ENCODE data around the gene ATF7.
"Not testable (repeated sequence)": the region's sequence is repeated elsewhere in the genome, so short reads cannot be mapped to it uniquely, and the experiment has no call there.

ATF7 gene

DNA sequence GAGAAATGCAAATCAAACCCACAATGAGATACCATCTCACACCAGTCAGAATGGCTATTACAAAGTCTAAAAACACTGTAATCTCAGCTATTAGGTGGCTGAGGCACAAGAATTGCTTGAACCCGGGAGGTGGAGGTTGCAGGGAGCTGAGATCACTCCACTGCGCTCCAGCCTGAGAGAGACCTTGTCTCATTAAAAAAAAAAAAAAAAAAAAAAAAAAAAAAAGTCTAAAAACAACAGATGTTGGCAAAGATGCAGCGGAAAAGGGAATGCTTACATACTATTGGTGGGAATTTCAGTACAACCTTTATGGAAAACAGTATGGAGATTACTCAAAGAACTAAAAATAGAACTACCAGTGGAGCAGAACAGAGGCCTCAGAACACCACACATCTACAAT, 19.0 kb upstream of the ATF7 start:
- no peak for DNase-seq (ENCODE audit: extremely low read depth, low read depth)
- TF ChIP-seq, protein P1, sequence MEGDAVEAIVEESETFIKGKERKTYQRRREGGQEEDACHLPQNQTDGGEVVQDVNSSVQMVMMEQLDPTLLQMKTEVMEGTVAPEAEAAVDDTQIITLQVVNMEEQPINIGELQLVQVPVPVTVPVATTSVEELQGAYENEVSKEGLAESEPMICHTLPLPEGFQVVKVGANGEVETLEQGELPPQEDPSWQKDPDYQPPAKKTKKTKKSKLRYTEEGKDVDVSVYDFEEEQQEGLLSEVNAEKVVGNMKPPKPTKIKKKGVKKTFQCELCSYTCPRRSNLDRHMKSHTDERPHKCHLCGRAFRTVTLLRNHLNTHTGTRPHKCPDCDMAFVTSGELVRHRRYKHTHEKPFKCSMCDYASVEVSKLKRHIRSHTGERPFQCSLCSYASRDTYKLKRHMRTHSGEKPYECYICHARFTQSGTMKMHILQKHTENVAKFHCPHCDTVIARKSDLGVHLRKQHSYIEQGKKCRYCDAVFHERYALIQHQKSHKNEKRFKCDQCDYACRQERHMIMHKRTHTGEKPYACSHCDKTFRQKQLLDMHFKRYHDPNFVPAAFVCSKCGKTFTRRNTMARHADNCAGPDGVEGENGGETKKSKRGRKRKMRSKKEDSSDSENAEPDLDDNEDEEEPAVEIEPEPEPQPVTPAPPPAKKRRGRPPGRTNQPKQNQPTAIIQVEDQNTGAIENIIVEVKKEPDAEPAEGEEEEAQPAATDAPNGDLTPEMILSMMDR (IDR thresholded peaks at IDR 0.05; ENCODE audit: low read depth, low read length), result no peak

DNA sequence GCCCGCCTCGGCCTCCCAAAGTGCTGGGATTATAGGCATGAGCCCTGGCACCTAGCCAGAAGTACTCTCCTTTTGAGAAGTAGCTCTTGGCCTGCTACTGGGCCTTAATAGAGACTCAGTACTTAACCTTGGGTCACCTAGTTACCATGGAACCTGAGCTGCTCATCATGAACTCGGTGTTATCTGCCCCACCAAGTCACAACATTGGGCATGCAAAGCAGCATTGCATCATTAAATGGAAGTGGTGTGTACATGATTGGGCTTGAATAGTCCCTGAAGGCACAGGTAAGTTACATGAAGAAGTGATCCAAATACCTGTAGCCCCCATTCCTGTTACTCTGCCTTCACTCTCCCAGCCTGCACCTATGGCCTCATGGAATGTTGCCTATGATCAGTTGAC, 18.0 kb upstream of the ATF7 start:
- no peak for DNase-seq (ENCODE audit: extremely low read depth, low read depth)
- TF ChIP-seq, protein P1 (IDR thresholded peaks at IDR 0.05; ENCODE audit: low read depth, low read length), result no peak

DNA sequence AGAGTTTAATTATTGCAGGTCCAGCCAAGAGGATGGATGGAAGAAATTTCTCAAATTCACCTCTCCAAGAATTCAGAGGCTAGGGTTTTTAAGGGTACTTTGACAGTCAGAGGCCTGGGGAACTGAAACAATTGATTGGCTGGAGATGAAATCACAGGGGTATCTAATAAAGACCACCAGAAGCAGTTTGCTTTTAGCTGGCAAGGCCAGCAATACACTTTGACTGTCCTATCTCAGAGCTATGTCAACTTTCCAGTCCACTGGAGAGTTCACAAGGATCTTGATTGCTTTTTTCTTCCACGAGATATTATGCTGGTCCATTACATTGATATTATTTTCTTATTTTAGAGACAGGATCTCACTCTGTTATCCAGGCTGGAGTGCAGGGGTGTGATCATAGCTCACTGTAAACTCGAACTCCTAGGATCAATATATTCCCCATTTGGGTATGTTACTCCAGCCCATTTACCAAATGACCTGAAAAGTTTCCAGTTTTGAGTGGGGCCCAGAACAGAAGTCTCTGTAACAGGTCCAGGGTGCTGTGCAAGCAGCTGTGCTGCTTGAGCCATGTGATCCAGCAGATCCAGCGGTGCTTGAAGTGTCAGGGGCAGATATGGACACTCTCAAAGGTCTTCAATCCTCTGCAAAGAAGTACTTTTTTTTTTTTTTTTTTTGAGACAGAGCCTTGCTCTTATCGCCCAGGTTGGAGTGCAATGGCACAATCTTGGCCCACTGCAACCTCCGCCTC, 17.2 kb upstream of the ATF7 start:
- TF ChIP-seq, protein P1 (IDR thresholded peaks at IDR 0.05; ENCODE audit: low read depth, low read length), result no peak
- DNase-seq (ENCODE audit: extremely low read depth, low read depth), result no peak

DNA sequence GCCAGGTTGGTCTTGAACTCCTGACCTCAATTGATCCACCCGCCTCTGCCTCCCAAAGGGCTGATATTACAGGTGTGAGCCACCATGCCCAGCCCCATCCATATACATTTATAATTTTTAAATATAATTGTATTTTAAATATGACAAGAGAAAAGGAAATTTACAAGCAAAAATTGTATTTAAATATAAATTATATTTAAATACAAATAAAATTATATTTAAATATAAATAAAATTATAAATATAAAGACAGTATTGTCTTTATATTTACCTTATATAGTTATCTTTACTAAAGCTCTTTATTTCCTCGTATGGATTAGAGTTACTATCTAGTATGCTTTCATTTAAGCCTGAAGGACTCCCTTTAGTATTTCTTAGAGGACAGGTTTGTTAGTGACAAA, 11.9 kb upstream of the ATF7 start:
- TF ChIP-seq, protein P1 (IDR thresholded peaks at IDR 0.05; ENCODE audit: low read depth, low read length), result no peak
- no peak for DNase-seq (ENCODE audit: extremely low read depth, low read depth)

DNA sequence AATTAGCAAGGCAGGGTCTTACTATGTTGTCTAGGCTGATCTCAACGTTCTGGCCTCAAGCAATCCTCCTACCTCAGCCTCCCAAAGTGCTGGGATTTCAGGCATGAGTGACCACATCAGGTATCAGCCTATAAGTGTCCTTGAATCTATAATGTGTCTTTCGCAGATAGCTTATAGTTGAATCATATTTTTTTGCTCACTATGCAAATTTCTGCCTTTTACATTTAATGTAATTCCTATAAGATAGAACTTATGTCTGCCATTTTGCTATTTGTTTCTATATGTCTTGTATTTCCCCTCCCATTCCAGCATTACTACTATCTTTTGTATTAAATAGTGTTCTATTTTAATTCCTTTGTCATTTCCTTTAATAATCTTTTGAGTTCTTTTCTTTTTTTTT, 10.5 kb upstream of the ATF7 start:
- DNase-seq (ENCODE audit: extremely low read depth, low read depth), result no peak

DNA sequence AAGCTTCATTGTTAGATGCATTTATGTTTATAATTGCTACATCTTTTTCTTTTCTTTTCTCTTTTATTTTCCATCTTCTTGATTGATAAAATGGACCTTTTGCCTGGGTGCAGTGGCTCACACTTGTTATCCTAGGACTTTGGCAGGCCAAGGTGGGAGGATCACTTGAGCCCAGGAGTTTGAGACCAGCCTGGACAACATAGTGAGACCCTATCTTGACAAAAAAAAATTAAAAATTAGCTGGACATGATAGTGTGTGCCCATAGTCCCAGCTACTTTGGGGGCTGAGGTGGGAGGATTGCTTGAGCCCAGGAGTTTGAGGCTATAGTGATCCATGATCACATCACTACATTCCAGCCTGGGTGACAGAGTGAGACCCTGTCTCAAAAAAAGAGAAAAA, 9.5 kb upstream of the ATF7 start:
- not testable (repeated sequence) for DNase-seq (ENCODE audit: extremely low read depth, low read depth)

More for the DNA sequence above, 10.5 kb upstream of the ATF7 start:
- TF ChIP-seq, protein P1 (IDR thresholded peaks at IDR 0.05; ENCODE audit: low read depth, low read length), result no peak

DNA sequence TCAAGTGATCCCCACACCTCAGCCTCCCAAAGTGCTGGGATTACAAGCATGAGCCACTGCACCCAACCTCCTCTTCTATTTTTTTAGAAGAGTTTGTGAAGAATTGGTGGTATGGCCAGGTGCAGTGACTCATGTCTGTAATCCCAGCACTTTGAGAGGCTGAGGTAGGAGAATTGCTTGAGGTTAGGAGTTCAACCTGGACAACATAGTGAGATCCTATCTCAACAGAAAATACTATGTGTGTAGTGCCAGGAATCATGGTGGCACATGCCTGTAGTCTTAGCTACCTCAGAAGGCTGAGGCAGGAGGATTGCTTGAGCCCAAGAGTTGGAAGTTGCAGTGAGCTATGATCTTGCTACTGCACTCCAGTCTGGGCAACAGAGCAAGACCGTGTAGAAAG, 5.5 kb upstream of the ATF7 start:
- no peak for DNase-seq (ENCODE audit: extremely low read depth, low read depth)
- TF ChIP-seq, protein P1 (IDR thresholded peaks at IDR 0.05; ENCODE audit: low read depth, low read length), result no peak

DNA sequence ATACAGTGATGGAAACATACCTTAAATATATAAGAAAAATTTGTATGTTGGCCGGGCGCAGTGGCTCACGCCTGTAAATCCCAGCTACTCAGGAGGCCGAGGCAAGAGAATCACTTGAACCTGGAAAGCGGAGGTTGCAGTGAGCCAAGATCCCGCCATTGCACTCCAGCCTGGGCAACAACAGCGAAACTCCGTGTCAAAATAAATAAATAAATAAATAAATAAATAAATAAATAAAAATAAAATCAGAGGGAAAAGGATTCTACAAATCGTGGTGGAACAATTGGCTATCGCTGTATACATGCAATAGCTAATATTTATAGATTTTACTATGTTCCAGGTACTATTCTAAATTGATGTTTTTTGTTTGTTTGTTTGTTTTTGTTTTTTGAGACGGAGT, 1.7 kb upstream of the ATF7 start:
- no peak for DNase-seq (ENCODE audit: extremely low read depth, low read depth)
- TF ChIP-seq, protein P1 (IDR thresholded peaks at IDR 0.05; ENCODE audit: low read depth, low read length), result no peak

Measured in AG09319 (cell line).